Measurements from ENCODE around the gene NPC2. TPM values are rescaled to one million over a fixed set of nuclear protein-coding genes. Genes with fewer than 3 reads are reported as not detected.

The NPC2 gene
- total RNA-seq, 2 donors from 2014 or later = 406 to 455 TPM

DNA sequence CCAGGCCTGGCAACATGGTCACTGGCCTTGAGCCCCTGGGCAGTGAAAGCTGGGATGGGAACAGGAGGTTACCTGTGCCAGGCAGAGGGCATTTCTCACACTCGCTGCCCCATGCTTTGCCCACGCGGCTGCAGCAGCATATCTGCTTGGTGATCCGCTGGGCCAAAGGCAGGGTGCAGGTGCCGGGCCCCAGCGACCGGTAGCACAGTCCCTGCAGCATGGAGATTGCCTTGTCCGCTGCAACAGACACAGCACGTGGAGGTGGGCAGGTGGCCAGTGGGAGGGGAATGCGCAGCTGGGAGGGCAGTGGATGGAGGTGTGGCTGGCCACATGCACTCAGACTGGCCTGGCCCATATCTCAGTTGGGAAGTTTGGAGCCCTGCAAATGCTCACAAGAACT is 35.8 kb upstream of the NPC2 start:
- no peaks in the 10 kb centered on the region for H3K27me3 ChIP-seq (replicated peaks; ENCODE audit: insufficient read depth)
- H3K4me1 ChIP-seq (ENCODE audit: control insufficient read depth in 1 of 2, low read depth in 2 of 2) = peaks cover 12 to 43% of the 10 kb centered on the region in 2 donors
- no peak overlapping the region for H3K4me3 ChIP-seq
- H3K27ac ChIP-seq = no peak overlapping the region
- ATAC-seq (ENCODE audit: insufficient number of reproducible peaks, low FRiP score, low read depth) (no peak), DNase-seq (ENCODE audit: low spot score) (no peak)
- TF ChIP-seq, protein P1, sequence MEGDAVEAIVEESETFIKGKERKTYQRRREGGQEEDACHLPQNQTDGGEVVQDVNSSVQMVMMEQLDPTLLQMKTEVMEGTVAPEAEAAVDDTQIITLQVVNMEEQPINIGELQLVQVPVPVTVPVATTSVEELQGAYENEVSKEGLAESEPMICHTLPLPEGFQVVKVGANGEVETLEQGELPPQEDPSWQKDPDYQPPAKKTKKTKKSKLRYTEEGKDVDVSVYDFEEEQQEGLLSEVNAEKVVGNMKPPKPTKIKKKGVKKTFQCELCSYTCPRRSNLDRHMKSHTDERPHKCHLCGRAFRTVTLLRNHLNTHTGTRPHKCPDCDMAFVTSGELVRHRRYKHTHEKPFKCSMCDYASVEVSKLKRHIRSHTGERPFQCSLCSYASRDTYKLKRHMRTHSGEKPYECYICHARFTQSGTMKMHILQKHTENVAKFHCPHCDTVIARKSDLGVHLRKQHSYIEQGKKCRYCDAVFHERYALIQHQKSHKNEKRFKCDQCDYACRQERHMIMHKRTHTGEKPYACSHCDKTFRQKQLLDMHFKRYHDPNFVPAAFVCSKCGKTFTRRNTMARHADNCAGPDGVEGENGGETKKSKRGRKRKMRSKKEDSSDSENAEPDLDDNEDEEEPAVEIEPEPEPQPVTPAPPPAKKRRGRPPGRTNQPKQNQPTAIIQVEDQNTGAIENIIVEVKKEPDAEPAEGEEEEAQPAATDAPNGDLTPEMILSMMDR (IDR thresholded peaks at IDR 0.05) = no peak
- H3K9me3 ChIP-seq = no peaks in the 10 kb centered on the region
- H3K36me3 ChIP-seq = peaks cover 61% of the 10 kb centered on the region

DNA sequence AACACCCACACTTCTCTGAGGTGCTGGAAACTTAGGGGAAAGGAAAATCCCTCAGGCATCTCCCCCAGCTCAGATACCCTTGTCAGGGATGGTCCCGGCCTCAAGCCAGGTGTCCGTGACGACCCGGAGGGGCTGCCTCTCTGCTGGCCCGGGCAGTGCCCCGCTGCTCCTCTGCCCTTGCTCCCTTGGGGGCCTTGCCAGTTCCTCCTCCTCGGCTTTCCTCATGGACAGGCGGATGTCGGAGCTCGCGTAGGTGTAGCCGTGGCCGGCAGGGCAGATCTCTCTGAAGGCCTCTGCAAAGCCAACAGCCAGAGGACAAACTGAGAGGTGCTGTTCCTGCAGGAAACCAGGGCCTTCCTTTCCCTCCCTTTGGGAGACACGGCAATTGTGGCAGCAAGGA is 35.3 kb upstream of the NPC2 start:
- Histone ChIP-seq H3K4me1 (ENCODE audit: control insufficient read depth in 1 of 2, low read depth in 2 of 2) (peaks cover 12 to 44% of the 10 kb centered on the region in 2 donors), H3K27ac (peak overlapping the region in 1 of 2 donors; percentile 54), H3K9me3 (no peaks in the 10 kb centered on the region), H3K4me3 (no peak overlapping the region), H3K36me3 (peaks cover 56% of the 10 kb centered on the region), H3K27me3 (replicated peaks; ENCODE audit: insufficient read depth) (no peaks in the 10 kb centered on the region)
- ATAC-seq (ENCODE audit: insufficient number of reproducible peaks, low FRiP score, low read depth) = no peak
- no peak for DNase-seq (ENCODE audit: low spot score)
- TF ChIP-seq, protein P1 (IDR thresholded peaks at IDR 0.05) = no peak

DNA sequence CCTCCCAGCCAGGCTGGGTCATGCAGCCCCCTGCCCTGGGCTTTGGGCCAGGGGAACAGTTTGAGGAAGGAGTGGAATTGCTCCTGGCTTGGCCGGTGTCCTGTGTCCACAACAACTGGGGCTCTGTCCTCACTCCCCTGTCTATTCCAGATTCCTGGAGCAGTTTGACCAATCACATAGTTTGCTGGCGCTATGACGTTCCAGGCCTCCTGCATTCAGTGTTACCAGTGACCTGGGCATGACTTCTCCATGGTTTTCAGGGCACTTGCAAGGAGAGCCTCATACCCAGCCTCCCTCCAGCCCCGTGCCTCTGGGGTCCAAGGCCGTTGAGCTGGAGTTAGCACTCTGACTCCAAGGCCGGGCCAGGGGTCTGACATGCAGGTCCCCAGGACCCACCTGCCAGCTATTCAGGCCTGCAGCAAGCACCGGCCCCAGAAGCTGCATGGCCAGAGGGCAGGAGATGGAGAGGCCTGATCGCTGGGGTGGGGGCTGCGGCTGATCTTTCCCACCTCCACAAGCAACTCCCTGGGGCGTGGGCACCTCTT is 34.7 kb upstream of the NPC2 start:
- DNase-seq (ENCODE audit: low spot score) = no peak
- peak overlapping the region; percentile 17 to 54 for H3K27ac ChIP-seq
- TF ChIP-seq, protein P1 (IDR thresholded peaks at IDR 0.05) = no peak
- H3K4me3 ChIP-seq = no peak overlapping the region
- H3K27me3 ChIP-seq (replicated peaks; ENCODE audit: insufficient read depth) = no peaks in the 10 kb centered on the region
- H3K36me3 ChIP-seq = peaks cover 56% of the 10 kb centered on the region
- ATAC-seq (ENCODE audit: insufficient number of reproducible peaks, low FRiP score, low read depth) = no peak
- H3K9me3 ChIP-seq = no peaks in the 10 kb centered on the region
- peaks cover 12 to 44% of the 10 kb centered on the region in 2 donors for H3K4me1 ChIP-seq (ENCODE audit: control insufficient read depth in 1 of 2, low read depth in 2 of 2)

DNA sequence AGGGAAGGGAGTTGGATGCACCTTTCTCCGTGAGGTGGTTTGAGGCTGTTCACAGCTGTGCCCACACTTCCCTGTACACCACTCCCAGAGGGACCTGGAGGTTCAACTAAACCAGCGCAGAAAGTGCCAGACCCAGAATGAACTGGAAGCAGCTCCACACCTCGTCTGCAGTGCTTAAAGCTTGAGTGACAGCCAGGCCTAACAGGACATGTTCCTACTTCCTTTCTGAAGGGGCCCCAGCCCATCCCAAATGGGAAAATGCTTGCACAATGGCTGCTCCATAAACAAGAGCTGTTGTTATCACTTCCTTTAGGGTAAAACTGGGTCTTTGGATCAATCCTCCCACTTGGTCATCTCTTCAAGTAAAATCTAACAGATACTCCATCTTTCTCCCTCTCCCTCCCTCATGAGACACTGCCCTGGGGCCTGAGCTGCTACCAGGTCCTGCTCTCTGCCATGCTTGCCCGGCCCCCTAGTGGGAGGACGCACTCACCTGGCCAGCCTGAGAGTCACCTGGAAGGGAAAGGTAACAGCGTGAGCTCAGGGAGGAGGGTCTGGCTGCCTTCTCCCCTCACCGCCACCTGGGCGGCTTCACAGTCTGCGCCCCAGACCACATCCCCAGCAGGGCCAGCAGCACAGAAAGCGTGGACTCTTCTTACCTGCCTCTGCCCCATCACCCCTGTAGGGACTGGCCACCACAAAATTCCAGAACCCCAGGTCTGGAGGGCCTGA is 33.9 kb upstream of the NPC2 start:
- Histone ChIP-seq H3K27me3 (replicated peaks; ENCODE audit: insufficient read depth) (no peaks in the 10 kb centered on the region), H3K4me3 (no peak overlapping the region), H3K9me3 (no peaks in the 10 kb centered on the region), H3K4me1 (ENCODE audit: control insufficient read depth in 1 of 2, low read depth in 2 of 2) (peaks cover 12 to 44% of the 10 kb centered on the region in 2 donors), H3K36me3 (peaks cover 58% of the 10 kb centered on the region), H3K27ac (peak overlapping the region in 1 of 2 donors; percentile 17)
- TF ChIP-seq, protein P1 (IDR thresholded peaks at IDR 0.05) = no peak
- ATAC-seq (ENCODE audit: insufficient number of reproducible peaks, low FRiP score, low read depth) (no peak), DNase-seq (ENCODE audit: low spot score) (no peak)

DNA sequence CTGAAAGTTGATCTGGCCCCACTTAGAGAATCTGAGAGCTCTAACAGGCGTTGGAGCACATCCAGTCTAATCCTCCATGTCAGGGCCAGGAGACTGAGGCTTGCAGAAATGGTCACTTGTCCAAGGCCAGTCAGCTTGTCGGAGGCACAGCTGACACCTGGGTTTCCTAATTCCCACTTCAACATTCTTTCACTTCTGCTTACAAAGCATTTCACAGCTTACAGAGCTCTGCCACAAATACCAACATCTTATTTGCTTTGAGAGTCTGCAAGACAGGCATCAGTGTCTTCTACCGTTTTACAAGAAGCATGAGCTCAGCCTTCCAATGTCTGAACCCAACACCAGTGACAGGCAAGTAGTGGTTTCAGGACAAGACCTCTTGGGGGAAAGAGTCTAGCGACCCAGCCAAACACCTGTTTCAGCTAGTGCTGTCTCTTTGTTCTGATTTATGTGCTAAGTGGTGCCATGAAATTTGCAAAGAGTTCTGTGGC is 32.3 kb upstream of the NPC2 start:
- Histone ChIP-seq H3K27ac (peak overlapping the region; percentile 69 to 78), H3K27me3 (replicated peaks; ENCODE audit: insufficient read depth) (no peaks in the 10 kb centered on the region), H3K9me3 (no peaks in the 10 kb centered on the region), H3K36me3 (peaks cover 63% of the 10 kb centered on the region), H3K4me3 (no peak overlapping the region), H3K4me1 (ENCODE audit: control insufficient read depth in 1 of 2, low read depth in 2 of 2) (peaks cover 12 to 44% of the 10 kb centered on the region in 2 donors)
- TF ChIP-seq, protein P1 (IDR thresholded peaks at IDR 0.05) = no peak
- ATAC-seq (ENCODE audit: insufficient number of reproducible peaks, low FRiP score, low read depth) (no peak), DNase-seq (ENCODE audit: low spot score) (no peak)

All from thoracic aorta (tissue), 2 donors.